MG63 (cell line): ENCODE measurements around the gene CEBPB. TPM values are rescaled to one million over a fixed set of nuclear protein-coding genes. Genes with fewer than 3 reads are reported as not detected.
A peak's percentile ranks its signal among the peaks of the same experiment; 100 is the strongest.

ENCODE experiments used
- DNase-seq: peaks from one replicate; pipeline ENCODE4 v3.0.0-alpha.2; 2020
- H3K27me3 ChIP-seq: fragments of 250-450 bp; sonication (Bioruptor Pico); 2 replicates; pipeline ENCODE4 v1.5.1; 2020; ENCODE audit warnings: mild to moderate bottlenecking, moderate library complexity
- H3K36me3 ChIP-seq: fragments of 250-450 bp; sonication (Bioruptor Pico); 2 replicates; pipeline ENCODE4 v1.5.1; 2020; ENCODE audit warnings: mild to moderate bottlenecking, moderate library complexity
- H3K4me3 ChIP-seq: fragments of 250-450 bp; sonication (Bioruptor Pico); 2 replicates; pipeline ENCODE4 v1.5.1; 2020; ENCODE audit warnings: mild to moderate bottlenecking, moderate library complexity
- H3K9me3 ChIP-seq: fragments of 250-450 bp; sonication (Bioruptor Pico); 2 replicates; pipeline ENCODE4 v1.5.1; 2020; ENCODE audit warnings: mild to moderate bottlenecking, moderate library complexity
- total RNA-seq: library from RNA; depleted of rRNA; stranded (reverse); fragments of >200 nt; shearing (Covaris generic); gene quantifications from 2 replicates; pipeline ENCODE4 v1.2.3, GENCODE V29; 2014; ENCODE audit warnings: low replicate concordance; rRNA removed

CEBPB gene
- total RNA-seq = 22.5 and 46.5 TPM in 2 replicates

- DNase-seq = peak; percentile 91
These were observed at the start of gene CEBPB for GRCh38 chr20:50190251-50191064. CEBPB (plus strand) TSS chr20:50190830; CDS start chr20:50191034, 204 bp downstream.

GRCh38 chr20:50141018-50141675 lies 49.5 kb upstream of the CEBPB start:
- peaks cover 77% of the 10 kb centered on the region for H3K36me3 ChIP-seq
- no peaks in the 10 kb centered on the region for H3K9me3 ChIP-seq
- no peak overlapping the region for H3K4me3 ChIP-seq
- H3K27me3 ChIP-seq = no peaks in the 10 kb centered on the region
- no peak for DNase-seq

More at GRCh38 chr20:50190251-50191064, at the start of gene CEBPB:
- H3K36me3 ChIP-seq = peaks cover 32% of the 10 kb centered on the region
- H3K27me3 ChIP-seq = no peaks in the 10 kb centered on the region
- H3K4me3 ChIP-seq = peak within 1 kb of the TSS; percentile 62
- no peaks in the 10 kb centered on the region for H3K9me3 ChIP-seq

GRCh38 chr20:50141811-50142561 lies 48.6 kb upstream of the CEBPB start:
- peaks cover 80% of the 10 kb centered on the region for H3K36me3 ChIP-seq
- no peaks in the 10 kb centered on the region for H3K27me3 ChIP-seq
- H3K4me3 ChIP-seq = no peak overlapping the region
- H3K9me3 ChIP-seq = no peaks in the 10 kb centered on the region
- no peak for DNase-seq

- no peaks in the 10 kb centered on the region for H3K9me3 ChIP-seq
- H3K4me3 ChIP-seq = no peak overlapping the region
- H3K27me3 ChIP-seq = no peaks in the 10 kb centered on the region
- no peak for DNase-seq
- peaks cover 80% of the 10 kb centered on the region for H3K36me3 ChIP-seq
These were observed 47.8 kb upstream of the CEBPB start for GRCh38 chr20:50142812-50143211.

GRCh38 chr20:50144362-50144761 lies 46.3 kb upstream of the CEBPB start:
- Histone ChIP-seq H3K9me3 (no peaks in the 10 kb centered on the region), H3K4me3 (no peak overlapping the region), H3K36me3 (peaks cover 80% of the 10 kb centered on the region), H3K27me3 (no peaks in the 10 kb centered on the region)
- peak; percentile 93 for DNase-seq

- Histone ChIP-seq H3K4me3 (no peak overlapping the region), H3K27me3 (no peaks in the 10 kb centered on the region), H3K9me3 (no peaks in the 10 kb centered on the region), H3K36me3 (peaks cover 82% of the 10 kb centered on the region)
- no peak for DNase-seq
These were observed 45.1 kb upstream of the CEBPB start for GRCh38 chr20:50145566-50145965.

- Histone ChIP-seq H3K36me3 (peaks cover 82% of the 10 kb centered on the region), H3K27me3 (no peaks in the 10 kb centered on the region), H3K9me3 (no peaks in the 10 kb centered on the region), H3K4me3 (no peak overlapping the region)
- no peak for DNase-seq
These were observed 44.4 kb upstream of the CEBPB start for GRCh38 chr20:50146214-50146613.

GRCh38 chr20:50146732-50147662 lies 43.6 kb upstream of the CEBPB start:
- Histone ChIP-seq H3K36me3 (peaks cover 82% of the 10 kb centered on the region), H3K27me3 (no peaks in the 10 kb centered on the region), H3K9me3 (no peaks in the 10 kb centered on the region), H3K4me3 (no peak overlapping the region)
- no peak for DNase-seq

GRCh38 chr20:50149481-50150254 lies 41.0 kb upstream of the CEBPB start:
- Histone ChIP-seq H3K9me3 (no peaks in the 10 kb centered on the region), H3K36me3 (peaks cover 75% of the 10 kb centered on the region), H3K4me3 (no peak overlapping the region), H3K27me3 (no peaks in the 10 kb centered on the region)
- no peak for DNase-seq

- peaks cover 68% of the 10 kb centered on the region for H3K36me3 ChIP-seq
- no peak for DNase-seq
These were observed 39.4 kb upstream of the CEBPB start for GRCh38 chr20:50151034-50151743.

GRCh38 chr20:50152394-50153152 lies 38.1 kb upstream of the CEBPB start:
- Histone ChIP-seq H3K9me3 (no peaks in the 10 kb centered on the region), H3K27me3 (no peaks in the 10 kb centered on the region), H3K36me3 (peaks cover 55% of the 10 kb centered on the region), H3K4me3 (peak overlapping the region; percentile 100)
- DNase-seq = no peak

More at GRCh38 chr20:50151034-50151743, 39.4 kb upstream of the CEBPB start:
- no peaks in the 10 kb centered on the region for H3K9me3 ChIP-seq
- no peaks in the 10 kb centered on the region for H3K27me3 ChIP-seq
- peak overlapping the region; percentile 100; the same call in 1 of the 2 replicates for H3K4me3 ChIP-seq

GRCh38 chr20:50153153-50153499 lies 37.5 kb upstream of the CEBPB start:
- H3K9me3 ChIP-seq = no peaks in the 10 kb centered on the region
- peaks cover 49% of the 10 kb centered on the region for H3K36me3 ChIP-seq
- no peaks in the 10 kb centered on the region for H3K27me3 ChIP-seq
- peak overlapping the region; percentile 100 for H3K4me3 ChIP-seq
- no peak for DNase-seq

GRCh38 chr20:50153500-50154377 lies 36.9 kb upstream of the CEBPB start, which contains the start of gene PEDS1:
PEDS1 (minus strand) TSS chr20:50153723; CDS start chr20:50153637, 86 bp downstream.
- Histone ChIP-seq H3K27me3 (no peaks in the 10 kb centered on the region), H3K4me3 (peak within 1 kb of the TSS; percentile 100)

More at GRCh38 chr20:50153500-50154377, 36.9 kb upstream of the CEBPB start, which contains the start of gene PEDS1:
- Histone ChIP-seq H3K9me3 (no peaks in the 10 kb centered on the region), H3K36me3 (peaks cover 43% of the 10 kb centered on the region)
- DNase-seq = peak; percentile 97
